Measurements from ENCODE around the gene CXCL8. TPM values are rescaled to one million over a fixed set of nuclear protein-coding genes. Genes with fewer than 3 reads are reported as not detected.

CXCL8 gene
- total and polyA plus RNA-seq, 9 of the 15 experiments (the other 6 are each of a cell fraction or from before 2014, with no cell fraction given) = 1.6 to 7.7 (median 3.3) TPM

DNA sequence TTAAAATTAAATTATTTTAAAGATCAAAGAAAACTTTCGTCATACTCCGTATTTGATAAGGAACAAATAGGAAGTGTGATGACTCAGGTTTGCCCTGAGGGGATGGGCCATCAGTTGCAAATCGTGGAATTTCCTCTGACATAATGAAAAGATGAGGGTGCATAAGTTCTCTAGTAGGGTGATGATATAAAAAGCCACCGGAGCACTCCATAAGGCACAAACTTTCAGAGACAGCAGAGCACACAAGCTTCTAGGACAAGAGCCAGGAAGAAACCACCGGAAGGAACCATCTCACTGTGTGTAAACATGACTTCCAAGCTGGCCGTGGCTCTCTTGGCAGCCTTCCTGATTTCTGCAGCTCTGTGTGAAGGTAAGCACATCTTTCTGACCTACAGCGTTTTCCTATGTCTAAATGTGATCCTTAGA, at the start of gene CXCL8 (continued):
- TF ChIP-seq IRF1 (CRISPR knock-in tag; IDR thresholded peaks at IDR 0.05; ENCODE audit: borderline replicate concordance) = no peak
- TF ChIP-seq MYC (IDR thresholded peaks at IDR 0.05; ENCODE audit: low read depth, low read length) = no peak
- no peak for TF ChIP-seq MYC (CRISPR knock-in tag; IDR thresholded peaks at IDR 0.05; ENCODE audit: borderline replicate concordance, low read depth)
- TF ChIP-seq DDX20 (tag; IDR thresholded peaks at IDR 0.05; ENCODE audit: low read depth) = no peak
- no peak for TF ChIP-seq FOXA1 (IDR thresholded peaks at IDR 0.05; ENCODE audit: borderline replicate concordance)
- TF ChIP-seq, protein P1, sequence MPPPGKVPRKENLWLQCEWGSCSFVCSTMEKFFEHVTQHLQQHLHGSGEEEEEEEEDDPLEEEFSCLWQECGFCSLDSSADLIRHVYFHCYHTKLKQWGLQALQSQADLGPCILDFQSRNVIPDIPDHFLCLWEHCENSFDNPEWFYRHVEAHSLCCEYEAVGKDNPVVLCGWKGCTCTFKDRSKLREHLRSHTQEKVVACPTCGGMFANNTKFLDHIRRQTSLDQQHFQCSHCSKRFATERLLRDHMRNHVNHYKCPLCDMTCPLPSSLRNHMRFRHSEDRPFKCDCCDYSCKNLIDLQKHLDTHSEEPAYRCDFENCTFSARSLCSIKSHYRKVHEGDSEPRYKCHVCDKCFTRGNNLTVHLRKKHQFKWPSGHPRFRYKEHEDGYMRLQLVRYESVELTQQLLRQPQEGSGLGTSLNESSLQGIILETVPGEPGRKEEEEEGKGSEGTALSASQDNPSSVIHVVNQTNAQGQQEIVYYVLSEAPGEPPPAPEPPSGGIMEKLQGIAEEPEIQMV (tag; conservative IDR thresholded peaks at IDR 0.05; ENCODE audit: low read depth) = no peak
- no peak for TF ChIP-seq SNIP1 (IDR thresholded peaks at IDR 0.05; ENCODE audit: low read depth)
- TF ChIP-seq CBFA2T2 (conservative IDR thresholded peaks at IDR 0.05) = no peak
- no peak for TF ChIP-seq PURB (CRISPR knock-in tag; IDR thresholded peaks at IDR 0.05; ENCODE audit: low read depth)
- TF ChIP-seq HEY1 (CRISPR knock-in tag; IDR thresholded peaks at IDR 0.05; ENCODE audit: borderline replicate concordance) = no peak
- peak; percentile 80 for TF ChIP-seq JUN (IDR thresholded peaks at IDR 0.05; ENCODE audit: borderline replicate concordance, low read depth, low read length)
- no peak for TF ChIP-seq JUN (CRISPR knock-in tag; IDR thresholded peaks at IDR 0.05; ENCODE audit: borderline replicate concordance)
- no peak for TF ChIP-seq FIP1L1 (IDR thresholded peaks at IDR 0.05; ENCODE audit: low read depth, low read length, poor library complexity, severe bottlenecking)
- no peak for TF ChIP-seq ELK3 (CRISPR knock-in tag; IDR thresholded peaks at IDR 0.05)
- TF ChIP-seq GABPB2 (CRISPR knock-in tag; conservative IDR thresholded peaks at IDR 0.05) = no peak
- TF ChIP-seq ZNF318 (IDR thresholded peaks at IDR 0.05; ENCODE audit: borderline replicate concordance in 1 of 2, low read depth in 1 of 2) = no peak
